ENCODE results near the gene CELA3B. TPM values are rescaled to one million over a fixed set of nuclear protein-coding genes. Genes with fewer than 3 reads are reported as not detected.
"Not testable (repeated sequence)": the region's sequence is repeated elsewhere in the genome, so short reads cannot be mapped to it uniquely, and the experiment has no call there.

CELA3B gene
- total RNA-seq, 4 donors from 2014 or later = not detected

DNA sequence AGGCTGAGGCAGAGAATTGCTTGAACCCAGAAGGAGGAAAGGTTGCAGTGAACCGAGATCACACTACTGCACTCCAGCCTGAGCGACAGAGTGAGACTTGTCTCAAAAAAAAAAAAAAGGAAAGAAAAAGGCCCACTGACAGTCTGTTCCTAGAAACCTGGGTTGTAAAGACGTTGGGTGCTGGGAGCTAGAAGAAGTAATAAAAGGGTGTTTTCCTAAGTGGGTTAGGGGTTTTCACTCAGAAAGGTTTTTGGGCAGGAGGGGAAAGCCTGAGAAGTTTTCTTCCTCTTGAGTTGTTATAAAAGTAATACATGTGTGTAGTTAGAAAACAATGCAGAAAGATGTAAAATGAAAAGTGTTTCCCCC, 50.1 kb downstream of the CELA3B start:
- no peaks in the 10 kb centered on the region for H3K27me3 ChIP-seq
- no peak overlapping the region for H3K4me3 ChIP-seq
- DNase-seq (ENCODE audit: low spot score in 2 of 2) = no peak
- peaks cover 26% of the 10 kb centered on the region for H3K4me1 ChIP-seq
- 74% methylated on average over 3 of the region's 3 CpGs for WGBS
- H3K9me3 ChIP-seq = no peaks in the 10 kb centered on the region
- TF ChIP-seq POLR2AphosphoS5 (IDR thresholded peaks at IDR 0.05) = no peak
- no peak for TF ChIP-seq EP300 (IDR thresholded peaks at IDR 0.05)
- no peak overlapping the region for H3K27ac ChIP-seq
- peaks cover 3% of the 10 kb centered on the region for H3K36me3 ChIP-seq

DNA sequence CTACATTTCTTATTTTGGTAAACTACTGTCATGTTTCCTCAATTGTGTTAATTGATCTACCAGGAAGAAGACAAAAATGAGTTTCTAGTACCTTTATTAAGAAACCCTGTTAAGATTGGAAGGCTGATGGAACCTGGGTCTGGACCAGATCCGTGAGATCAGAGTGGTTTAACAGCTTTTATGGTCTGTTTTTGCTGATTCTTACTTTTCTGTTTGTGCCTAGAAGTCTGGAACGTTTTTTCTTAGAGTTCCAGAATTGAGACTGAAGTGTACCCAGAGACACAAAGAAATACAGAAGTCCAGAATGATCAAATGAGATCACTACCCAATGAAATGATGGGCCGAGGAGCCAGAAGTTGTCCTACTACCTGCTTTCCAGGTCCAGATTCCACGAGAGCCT, 53.2 kb downstream of the CELA3B start:
- H3K27ac ChIP-seq = no peak overlapping the region
- WGBS = 76% methylated on average over 4 of the region's 4 CpGs
- H3K4me1 ChIP-seq = peaks cover 13% of the 10 kb centered on the region
- no peak overlapping the region for H3K4me3 ChIP-seq
- H3K27me3 ChIP-seq = no peaks in the 10 kb centered on the region
- no peak for DNase-seq (ENCODE audit: low spot score in 2 of 2)
- TF ChIP-seq POLR2A (IDR thresholded peaks at IDR 0.05) (no peak), POLR2AphosphoS5 (IDR thresholded peaks at IDR 0.05) (no peak), EP300 (IDR thresholded peaks at IDR 0.05) (no peak)
- TF ChIP-seq, protein P1, sequence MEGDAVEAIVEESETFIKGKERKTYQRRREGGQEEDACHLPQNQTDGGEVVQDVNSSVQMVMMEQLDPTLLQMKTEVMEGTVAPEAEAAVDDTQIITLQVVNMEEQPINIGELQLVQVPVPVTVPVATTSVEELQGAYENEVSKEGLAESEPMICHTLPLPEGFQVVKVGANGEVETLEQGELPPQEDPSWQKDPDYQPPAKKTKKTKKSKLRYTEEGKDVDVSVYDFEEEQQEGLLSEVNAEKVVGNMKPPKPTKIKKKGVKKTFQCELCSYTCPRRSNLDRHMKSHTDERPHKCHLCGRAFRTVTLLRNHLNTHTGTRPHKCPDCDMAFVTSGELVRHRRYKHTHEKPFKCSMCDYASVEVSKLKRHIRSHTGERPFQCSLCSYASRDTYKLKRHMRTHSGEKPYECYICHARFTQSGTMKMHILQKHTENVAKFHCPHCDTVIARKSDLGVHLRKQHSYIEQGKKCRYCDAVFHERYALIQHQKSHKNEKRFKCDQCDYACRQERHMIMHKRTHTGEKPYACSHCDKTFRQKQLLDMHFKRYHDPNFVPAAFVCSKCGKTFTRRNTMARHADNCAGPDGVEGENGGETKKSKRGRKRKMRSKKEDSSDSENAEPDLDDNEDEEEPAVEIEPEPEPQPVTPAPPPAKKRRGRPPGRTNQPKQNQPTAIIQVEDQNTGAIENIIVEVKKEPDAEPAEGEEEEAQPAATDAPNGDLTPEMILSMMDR (IDR thresholded peaks at IDR 0.05) = no peak
- no peaks in the 10 kb centered on the region for H3K9me3 ChIP-seq
- peaks cover 3% of the 10 kb centered on the region for H3K36me3 ChIP-seq

DNA sequence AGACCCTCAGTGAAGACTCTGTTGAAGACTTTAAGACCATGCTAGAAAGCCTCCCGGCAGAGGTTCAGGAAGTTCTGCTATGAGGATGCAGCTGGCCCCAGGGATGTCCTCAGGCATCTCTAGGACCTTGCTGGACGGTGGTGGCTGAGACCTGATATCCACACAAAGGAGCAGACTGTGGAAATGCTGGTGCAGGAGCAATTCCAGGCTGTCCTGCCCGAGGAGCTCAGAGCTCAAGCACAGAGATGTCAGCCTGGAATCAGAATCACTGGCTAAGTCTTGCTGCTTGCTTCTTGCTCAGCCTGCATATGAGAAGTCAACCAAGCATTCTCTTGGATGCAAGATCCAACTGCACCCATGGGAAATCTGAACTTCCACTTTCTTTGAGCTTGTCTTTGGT, 53.7 kb downstream of the CELA3B start:
- Histone ChIP-seq H3K4me3 (no peak overlapping the region), H3K36me3 (peaks cover 3% of the 10 kb centered on the region), H3K9me3 (no peaks in the 10 kb centered on the region), H3K4me1 (peaks cover 13% of the 10 kb centered on the region), H3K27ac (no peak overlapping the region), H3K27me3 (no peaks in the 10 kb centered on the region)
- DNase-seq (ENCODE audit: low spot score in 2 of 2) = no peak
- TF ChIP-seq, protein P1 (IDR thresholded peaks at IDR 0.05) = no peak
- TF ChIP-seq POLR2A (IDR thresholded peaks at IDR 0.05) (no peak), POLR2AphosphoS5 (IDR thresholded peaks at IDR 0.05) (no peak), EP300 (IDR thresholded peaks at IDR 0.05) (no peak)
- no CpG with 5 or more reads among the region's 3 CpGs for WGBS

DNA sequence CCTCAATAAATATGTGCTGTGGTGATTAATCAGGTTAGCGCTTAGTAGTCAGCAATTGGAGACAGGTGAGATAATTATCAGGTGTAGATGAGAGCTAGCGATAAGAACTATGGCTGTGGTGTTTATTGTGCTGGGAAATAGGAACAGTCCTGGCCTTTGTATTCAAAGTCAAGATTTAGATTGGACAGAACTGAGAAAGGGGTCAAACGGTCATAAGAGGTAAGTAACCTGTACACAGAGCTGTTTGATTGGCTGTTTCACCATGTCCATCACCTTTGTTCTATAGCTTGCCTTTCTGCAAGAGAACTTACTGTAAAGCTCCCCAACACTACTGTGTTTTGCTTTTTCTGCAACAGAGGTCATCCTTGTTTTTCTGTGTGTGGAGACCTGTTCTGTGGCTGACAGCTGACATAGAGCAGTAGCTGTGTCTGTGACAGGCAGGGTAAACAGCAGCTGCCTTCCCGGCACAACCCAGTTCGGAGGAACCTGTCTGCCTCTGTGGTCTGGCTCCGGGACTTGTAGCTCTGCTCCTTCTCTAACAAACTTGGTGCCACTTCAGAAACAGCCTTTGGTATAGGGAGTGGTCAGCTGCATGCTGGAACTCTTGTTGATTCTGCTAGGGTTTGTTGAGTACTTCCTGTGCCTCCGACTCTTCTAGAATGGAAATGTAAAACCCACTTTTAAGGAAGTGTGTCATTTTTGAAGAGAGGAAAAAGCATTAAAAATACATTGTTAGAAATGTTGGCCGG, 54.6 kb downstream of the CELA3B start:
- H3K36me3 ChIP-seq = peaks cover 3% of the 10 kb centered on the region
- no peak for TF ChIP-seq POLR2AphosphoS5 (IDR thresholded peaks at IDR 0.05)
- TF ChIP-seq POLR2A (IDR thresholded peaks at IDR 0.05) = no peak
- TF ChIP-seq EP300 (IDR thresholded peaks at IDR 0.05) = no peak
- TF ChIP-seq, protein P1 (IDR thresholded peaks at IDR 0.05) = no peak
- no peak for DNase-seq (ENCODE audit: low spot score in 2 of 2)
- 63% methylated on average over 8 of the region's 8 CpGs for WGBS
- H3K27ac ChIP-seq = peak overlapping the region; percentile 23
- no peaks in the 10 kb centered on the region for H3K27me3 ChIP-seq
- H3K4me3 ChIP-seq = no peak overlapping the region
- H3K9me3 ChIP-seq = no peaks in the 10 kb centered on the region
- peaks cover 9% of the 10 kb centered on the region for H3K4me1 ChIP-seq

DNA sequence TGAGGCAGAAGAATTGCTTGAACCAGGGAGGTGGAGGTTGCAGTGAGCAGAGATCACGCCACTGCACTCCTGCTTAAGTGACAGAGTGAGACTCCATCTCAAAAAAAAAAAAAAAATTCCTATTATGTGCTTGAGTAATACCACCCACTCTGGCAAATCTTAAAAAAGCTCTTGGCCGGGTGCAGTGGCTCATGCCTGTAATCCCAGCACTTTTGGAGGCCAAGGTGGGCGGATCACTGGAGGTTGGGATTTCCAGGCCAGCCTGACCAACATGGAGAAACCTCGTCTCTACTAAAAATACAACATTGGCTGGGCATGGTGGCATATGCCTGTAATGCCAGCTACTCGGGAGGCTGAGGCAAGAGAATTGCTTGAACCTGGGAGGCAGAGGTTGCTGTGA, 58.0 kb downstream of the CELA3B start:
- not testable (repeated sequence) for DNase-seq (ENCODE audit: low spot score in 2 of 2); H3K27ac ChIP-seq; H3K9me3 ChIP-seq; H3K4me3 ChIP-seq; H3K36me3 ChIP-seq; H3K27me3 ChIP-seq
- H3K4me1 ChIP-seq = peaks cover 35% of the 10 kb centered on the region
- 78% methylated on average over 5 of the region's 5 CpGs for WGBS

DNA sequence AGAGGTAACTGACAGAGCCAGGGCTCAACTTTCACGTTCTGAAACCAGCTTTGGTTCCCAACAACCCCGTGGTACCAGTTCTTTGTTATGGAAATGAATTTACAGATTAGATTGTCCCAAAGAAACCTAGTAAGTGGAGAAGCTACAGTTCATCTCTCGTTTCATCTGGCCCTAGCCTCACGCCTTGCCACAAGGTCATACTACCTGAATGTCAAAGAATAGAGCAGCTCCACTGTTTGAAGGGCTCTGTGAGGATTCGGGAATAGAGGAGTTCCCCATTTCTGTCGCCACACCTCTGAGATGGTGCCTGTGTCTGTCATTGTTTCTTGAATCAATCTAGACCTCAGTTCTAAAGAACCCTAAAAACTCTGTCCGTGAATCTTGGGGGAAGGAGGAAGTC, 60.7 kb downstream of the CELA3B start:
- WGBS = 56% methylated on average over 7 of the region's 7 CpGs
- peaks cover 52% of the 10 kb centered on the region for H3K4me1 ChIP-seq
- no peak for DNase-seq (ENCODE audit: low spot score in 2 of 2)
- H3K27ac ChIP-seq = no peak overlapping the region
- H3K36me3 ChIP-seq = no peaks in the 10 kb centered on the region
- no peaks in the 10 kb centered on the region for H3K9me3 ChIP-seq
- no peaks in the 10 kb centered on the region for H3K27me3 ChIP-seq
- TF ChIP-seq POLR2AphosphoS5 (IDR thresholded peaks at IDR 0.05) = no peak
- TF ChIP-seq POLR2A (IDR thresholded peaks at IDR 0.05) = no peak
- no peak overlapping the region for H3K4me3 ChIP-seq

DNA sequence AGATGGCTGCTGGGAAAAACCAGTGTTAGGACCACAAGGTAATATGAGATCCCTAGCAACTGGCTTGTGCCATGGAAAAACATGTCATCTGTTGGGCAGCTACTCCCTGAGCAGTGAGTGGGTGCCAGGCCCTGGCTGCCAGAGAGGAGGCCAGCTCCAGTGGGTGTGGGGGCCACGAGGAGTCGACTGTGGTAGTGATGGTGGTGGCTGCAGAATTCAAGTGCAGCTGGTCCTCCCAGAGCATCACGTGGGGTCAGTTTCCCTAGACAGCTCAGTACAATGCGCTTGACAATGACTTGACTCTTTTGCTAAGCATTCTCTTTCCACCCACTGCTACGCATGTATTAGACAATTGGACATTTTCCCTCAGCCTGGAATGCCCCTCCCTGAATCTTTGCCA, 61.2 kb downstream of the CELA3B start:
- WGBS = 45% methylated on average over 5 of the region's 5 CpGs
- Histone ChIP-seq H3K4me1 (peaks cover 57% of the 10 kb centered on the region), H3K9me3 (no peaks in the 10 kb centered on the region), H3K36me3 (no peaks in the 10 kb centered on the region), H3K27ac (peak overlapping the region; percentile 14), H3K27me3 (no peaks in the 10 kb centered on the region), H3K4me3 (no peak overlapping the region)
- DNase-seq (ENCODE audit: low spot score in 2 of 2) = no peak
- TF ChIP-seq POLR2AphosphoS5 (IDR thresholded peaks at IDR 0.05) = no peak
- no peak for TF ChIP-seq EP300 (IDR thresholded peaks at IDR 0.05)

Other genes with a start within 250 kb of the CELA3B start
- 100 to 1,000 TPM in 1 of 4 donors, 10 to 100 TPM in 3; 27.7 to 151 (median 46.0) TPM for gene USP48, start 193.9 kb upstream of the CELA3B start, total RNA-seq
- gene LDLRAD2, start 164.8 kb upstream of the CELA3B start, total RNA-seq = under 1 TPM in 2 of 4 donors, not detected in 2; 0.13 to 0.29 TPM
- 100 to 1,000 TPM in 3 of 4 donors, 10 to 100 TPM in 1; 97.5 to 164 (median 131) TPM for gene HSPG2, start 39.7 kb upstream of the CELA3B start, total RNA-seq
- not detected for gene CELA3A, start 24.6 kb downstream of the CELA3B start, total RNA-seq
- gene CDC42, start 75.7 kb downstream of the CELA3B start, total RNA-seq = 100 to 1,000 TPM; 108 to 223 (median 200) TPM
- 10 to 100 TPM; 21.3 to 42.7 (median 24.5) TPM for gene WNT4, start 166.1 kb downstream of the CELA3B start, total RNA-seq

Data from suprapubic skin (tissue), 4 donors.